ENCODE data around the gene CNDP1.
A peak's percentile ranks its signal among the peaks of the same experiment; 100 is the strongest.

CNDP1 gene

DNA sequence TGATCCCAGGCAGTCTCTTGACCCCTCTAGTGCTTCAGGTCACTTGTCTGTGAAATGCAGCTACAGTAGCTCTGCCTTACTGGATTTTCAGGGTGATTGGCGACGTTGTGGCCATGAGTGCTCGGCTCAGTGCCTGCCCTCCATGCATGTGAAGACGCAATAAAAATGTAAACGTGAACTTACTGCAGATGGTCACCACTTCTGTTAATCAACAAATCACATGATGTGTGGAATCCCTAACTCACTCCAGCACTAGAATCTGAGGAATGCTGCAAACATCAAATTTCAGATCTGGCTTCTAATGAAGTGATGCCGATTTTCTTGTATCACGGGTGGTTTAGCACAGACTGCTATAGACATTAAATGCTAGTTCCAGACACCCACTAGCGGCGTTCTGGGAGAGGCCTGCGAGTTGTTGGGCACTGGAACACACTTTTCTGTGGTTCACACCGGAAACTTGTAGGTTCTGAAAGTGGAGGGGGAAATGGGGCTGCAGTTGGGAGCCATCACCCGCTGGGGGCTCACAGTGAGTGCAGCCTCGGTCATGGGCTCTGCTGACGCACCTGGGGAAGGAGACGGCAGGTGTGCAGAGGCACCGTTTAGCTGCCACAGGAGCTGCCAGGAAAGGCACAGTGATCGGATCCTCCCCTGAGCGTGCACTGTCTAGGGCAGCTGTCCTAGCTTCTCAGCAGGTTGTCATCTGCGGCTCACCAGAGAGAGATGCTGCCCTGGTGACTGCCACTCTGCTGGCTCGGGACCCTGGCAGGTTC, 6.5 kb downstream of the CNDP1 start:
- H3K27me3 ChIP-seq (ENCODE audit: control insufficient read depth, insufficient read depth, low read length): no peaks in the 10 kb centered on the region
- no peak overlapping the region for H3K27ac ChIP-seq
- TF ChIP-seq, protein P1, sequence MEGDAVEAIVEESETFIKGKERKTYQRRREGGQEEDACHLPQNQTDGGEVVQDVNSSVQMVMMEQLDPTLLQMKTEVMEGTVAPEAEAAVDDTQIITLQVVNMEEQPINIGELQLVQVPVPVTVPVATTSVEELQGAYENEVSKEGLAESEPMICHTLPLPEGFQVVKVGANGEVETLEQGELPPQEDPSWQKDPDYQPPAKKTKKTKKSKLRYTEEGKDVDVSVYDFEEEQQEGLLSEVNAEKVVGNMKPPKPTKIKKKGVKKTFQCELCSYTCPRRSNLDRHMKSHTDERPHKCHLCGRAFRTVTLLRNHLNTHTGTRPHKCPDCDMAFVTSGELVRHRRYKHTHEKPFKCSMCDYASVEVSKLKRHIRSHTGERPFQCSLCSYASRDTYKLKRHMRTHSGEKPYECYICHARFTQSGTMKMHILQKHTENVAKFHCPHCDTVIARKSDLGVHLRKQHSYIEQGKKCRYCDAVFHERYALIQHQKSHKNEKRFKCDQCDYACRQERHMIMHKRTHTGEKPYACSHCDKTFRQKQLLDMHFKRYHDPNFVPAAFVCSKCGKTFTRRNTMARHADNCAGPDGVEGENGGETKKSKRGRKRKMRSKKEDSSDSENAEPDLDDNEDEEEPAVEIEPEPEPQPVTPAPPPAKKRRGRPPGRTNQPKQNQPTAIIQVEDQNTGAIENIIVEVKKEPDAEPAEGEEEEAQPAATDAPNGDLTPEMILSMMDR (IDR thresholded peaks at IDR 0.05): no peak
- no peak overlapping the region for H2AFZ ChIP-seq
- H3K4me3 ChIP-seq (ENCODE audit: low read depth, low read length): no peak overlapping the region
- H3K9ac ChIP-seq: no peak overlapping the region
- no peaks in the 10 kb centered on the region for H3K4me1 ChIP-seq
- no peaks in the 10 kb centered on the region for H3K79me2 ChIP-seq
- H3K9me3 ChIP-seq (ENCODE audit: control insufficient read depth, low read length): no peaks in the 10 kb centered on the region
- no peak overlapping the region for H3K4me2 ChIP-seq (ENCODE audit: low read length)
- no peaks in the 10 kb centered on the region for H3K36me3 ChIP-seq (ENCODE audit: control insufficient read depth, insufficient read depth, low read length)

DNA sequence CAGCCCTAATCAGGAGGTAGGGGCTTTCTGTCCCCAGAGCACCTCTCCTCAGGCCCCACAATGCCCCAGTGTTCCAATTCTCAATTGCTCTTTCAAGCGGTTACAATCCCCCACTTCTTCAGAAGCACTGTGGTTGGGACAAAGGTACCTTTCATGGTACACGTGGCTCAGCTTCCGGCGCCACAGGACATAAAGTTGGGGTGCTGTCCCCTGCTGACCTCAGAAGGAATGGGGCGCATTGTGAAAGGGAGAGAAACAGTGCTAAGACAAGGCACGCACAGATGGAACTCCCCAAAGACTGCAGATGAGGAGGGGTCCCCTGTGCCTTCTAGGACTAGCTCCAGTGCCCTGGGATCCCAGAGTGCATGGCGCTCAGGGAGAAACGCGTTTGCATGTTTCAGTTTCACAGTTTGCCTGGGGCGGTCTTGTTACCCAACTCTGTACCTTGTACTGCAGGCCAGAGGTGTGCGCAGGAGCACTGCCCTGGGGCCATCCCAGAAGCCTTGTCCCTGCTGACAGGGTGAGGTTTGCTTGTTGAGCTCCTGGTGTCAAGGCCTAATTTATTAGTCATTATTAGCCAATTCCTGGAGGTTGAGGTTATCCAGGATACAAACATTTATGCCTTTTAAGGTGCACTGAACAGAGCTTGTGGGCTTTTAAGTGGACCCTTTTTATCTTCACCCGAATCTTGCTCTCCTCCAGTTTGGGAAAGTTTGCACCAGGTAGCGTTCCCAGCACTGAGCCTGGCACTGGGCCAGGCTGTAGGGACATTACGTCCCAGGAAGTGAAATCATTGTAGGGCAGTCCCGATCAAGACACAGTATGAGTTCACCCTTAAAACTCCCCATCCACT, 7.6 kb downstream of the CNDP1 start:
- Histone ChIP-seq H3K4me1 (no peaks in the 10 kb centered on the region), H3K4me3 (ENCODE audit: low read depth, low read length) (no peak overlapping the region), H3K27me3 (ENCODE audit: control insufficient read depth, insufficient read depth, low read length) (no peaks in the 10 kb centered on the region), H2AFZ (no peak overlapping the region), H3K79me2 (no peaks in the 10 kb centered on the region), H3K9ac (no peak overlapping the region), H3K4me2 (ENCODE audit: low read length) (no peak overlapping the region), H3K9me3 (ENCODE audit: control insufficient read depth, low read length) (no peaks in the 10 kb centered on the region), H3K27ac (no peak overlapping the region), H3K36me3 (ENCODE audit: control insufficient read depth, insufficient read depth, low read length) (no peaks in the 10 kb centered on the region)
- TF ChIP-seq, protein P1 (IDR thresholded peaks at IDR 0.05): no peak

DNA sequence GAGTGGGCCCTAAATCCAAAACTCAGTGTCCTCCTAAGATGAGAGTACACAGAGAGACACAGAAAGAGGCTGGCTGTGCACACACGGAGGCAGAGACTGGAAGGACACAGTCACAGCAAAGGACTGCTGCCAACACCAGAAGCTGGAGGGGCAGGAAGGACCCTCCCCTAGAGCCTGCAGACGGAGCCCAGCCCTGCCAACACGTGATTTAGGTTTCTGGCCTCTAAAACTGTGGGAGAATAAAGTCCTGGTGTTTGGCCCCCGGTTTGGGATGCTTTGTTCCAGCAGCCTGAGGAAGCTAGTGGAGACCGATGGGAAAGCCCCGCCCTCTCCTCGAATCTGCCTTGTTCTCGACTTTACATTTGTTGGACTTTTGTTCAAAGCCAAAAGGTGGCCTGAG, 10.6 kb downstream of the CNDP1 start:
- no peak overlapping the region for H3K9ac ChIP-seq
- H3K4me1 ChIP-seq: no peaks in the 10 kb centered on the region
- H3K27me3 ChIP-seq (ENCODE audit: control insufficient read depth, insufficient read depth, low read length): no peaks in the 10 kb centered on the region
- H3K4me3 ChIP-seq (ENCODE audit: low read depth, low read length): no peak overlapping the region
- H3K27ac ChIP-seq: peak overlapping the region; percentile 29
- no peaks in the 10 kb centered on the region for H3K9me3 ChIP-seq (ENCODE audit: control insufficient read depth, low read length)
- no peak overlapping the region for H2AFZ ChIP-seq
- H3K4me2 ChIP-seq (ENCODE audit: low read length): no peak overlapping the region
- H3K36me3 ChIP-seq (ENCODE audit: control insufficient read depth, insufficient read depth, low read length): no peaks in the 10 kb centered on the region
- H3K79me2 ChIP-seq: no peaks in the 10 kb centered on the region
- TF ChIP-seq, protein P1 (IDR thresholded peaks at IDR 0.05): no peak

DNA sequence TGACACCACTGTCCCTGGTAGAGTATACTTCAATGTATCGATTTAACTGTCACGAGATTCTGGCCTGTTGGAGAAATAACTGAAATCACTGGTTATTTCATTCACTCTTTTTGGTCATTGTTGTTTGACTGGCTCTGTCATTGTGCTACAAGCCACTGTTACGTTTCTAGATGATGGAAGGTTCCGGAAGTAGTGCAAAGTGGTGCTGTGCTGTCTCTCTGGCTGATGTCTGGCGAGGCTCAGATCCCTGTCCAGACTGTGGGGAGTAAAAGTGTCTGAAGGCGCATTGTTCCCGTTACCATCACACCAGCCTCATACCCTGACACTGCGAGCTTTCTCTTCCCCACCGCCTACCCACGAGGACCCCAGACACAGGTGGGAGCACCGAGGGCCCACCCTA, 11.7 kb downstream of the CNDP1 start:
- peak overlapping the region; percentile 45 for H3K27ac ChIP-seq
- H3K79me2 ChIP-seq: no peaks in the 10 kb centered on the region
- TF ChIP-seq, protein P1 (IDR thresholded peaks at IDR 0.05): no peak
- H3K4me3 ChIP-seq (ENCODE audit: low read depth, low read length): no peak overlapping the region
- no peaks in the 10 kb centered on the region for H3K27me3 ChIP-seq (ENCODE audit: control insufficient read depth, insufficient read depth, low read length)
- H3K36me3 ChIP-seq (ENCODE audit: control insufficient read depth, insufficient read depth, low read length): no peaks in the 10 kb centered on the region
- H3K9me3 ChIP-seq (ENCODE audit: control insufficient read depth, low read length): no peaks in the 10 kb centered on the region
- no peak overlapping the region for H3K4me2 ChIP-seq (ENCODE audit: low read length)
- no peaks in the 10 kb centered on the region for H3K4me1 ChIP-seq
- no peak overlapping the region for H3K9ac ChIP-seq
- H2AFZ ChIP-seq: no peak overlapping the region

Data from parathyroid adenoma (tissue), 2 donors.